Measurements from ENCODE around the gene PPA2. TPM values are rescaled to one million over a fixed set of nuclear protein-coding genes. Genes with fewer than 3 reads are reported as not detected.

The PPA2 gene
- total RNA-seq, 2 donors from 2014 or later, result 57.4 to 279 TPM

- no peak for DNase-seq
- intact Hi-C loops (cut with DNase I), result no loop called here
- Histone ChIP-seq H3K27ac (no peak overlapping the region), H3K4me3 (no peak overlapping the region), H3K27me3 (no peaks in the 10 kb centered on the region), H3K36me3 (replicated peaks in 1 of 2; ENCODE audit: insufficient read depth in 1 of 2, low read depth in 2 of 2) (no peaks in the 10 kb centered on the region), H3K9me3 (no peaks in the 10 kb centered on the region), H3K4me1 (no peaks in the 10 kb centered on the region)
- no peak for ATAC-seq
- 95 to 96% methylated on average over 2 of the region's 2 CpGs for WGBS, 2 donors
- TF ChIP-seq POLR2A (IDR thresholded peaks at IDR 0.05), result no peak
- no peak for TF ChIP-seq CTCF (IDR thresholded peaks at IDR 0.05)
Measured at GRCh38 chr4:105345838-105346237, 128.0 kb downstream of the PPA2 start.

GRCh38 chr4:105345358-105345757 lies 128.5 kb downstream of the PPA2 start:
- Histone ChIP-seq H3K4me3 (no peak overlapping the region), H3K4me1 (no peaks in the 10 kb centered on the region), H3K27ac (no peak overlapping the region), H3K27me3 (no peaks in the 10 kb centered on the region), H3K36me3 (replicated peaks in 1 of 2; ENCODE audit: insufficient read depth in 1 of 2, low read depth in 2 of 2) (no peaks in the 10 kb centered on the region), H3K9me3 (no peaks in the 10 kb centered on the region)
- intact Hi-C loops (cut with DNase I), result no loop called here
- WGBS, 2 donors, result 52 to 63% methylated on average over 2 of the region's 2 CpGs
- no peak for ATAC-seq
- no peak for TF ChIP-seq CTCF (IDR thresholded peaks at IDR 0.05)
- no peak for TF ChIP-seq POLR2A (IDR thresholded peaks at IDR 0.05)
- DNase-seq, result no peak

- intact Hi-C loops (cut with DNase I), result no loop called here
- no peak overlapping the region for H3K27ac ChIP-seq
- no peaks in the 10 kb centered on the region for H3K4me1 ChIP-seq
- H3K36me3 ChIP-seq (replicated peaks in 1 of 2; ENCODE audit: insufficient read depth in 1 of 2, low read depth in 2 of 2), result no peaks in the 10 kb centered on the region
- TF ChIP-seq CTCF (IDR thresholded peaks at IDR 0.05) (no peak), POLR2A (IDR thresholded peaks at IDR 0.05) (no peak)
- no peak for ATAC-seq
- DNase-seq, result no peak
- no peak overlapping the region for H3K4me3 ChIP-seq
- no peaks in the 10 kb centered on the region for H3K27me3 ChIP-seq
- no peaks in the 10 kb centered on the region for H3K9me3 ChIP-seq
Measured at GRCh38 chr4:105344141-105344540, 129.7 kb downstream of the PPA2 start.

GRCh38 chr4:105343146-105343931 lies 130.5 kb downstream of the PPA2 start:
- Histone ChIP-seq H3K27ac (no peak overlapping the region), H3K9me3 (no peaks in the 10 kb centered on the region), H3K4me3 (no peak overlapping the region), H3K36me3 (replicated peaks in 1 of 2; ENCODE audit: insufficient read depth in 1 of 2, low read depth in 2 of 2) (no peaks in the 10 kb centered on the region), H3K4me1 (no peaks in the 10 kb centered on the region), H3K27me3 (no peaks in the 10 kb centered on the region)
- ATAC-seq (no peak), DNase-seq (no peak)
- TF ChIP-seq POLR2A (IDR thresholded peaks at IDR 0.05) (no peak), CTCF (IDR thresholded peaks at IDR 0.05) (no peak)
- intact Hi-C loops (cut with DNase I), result no loop called here
- whole genome bisulfite sequencing, 2 donors, result 84% methylated on average over 8 of the region's 8 CpGs

- intact Hi-C loops (cut with DNase I), result no loop called here
Measured at GRCh38 chr4:105329081-105329480, 144.8 kb downstream of the PPA2 start.

More at GRCh38 chr4:105329081-105329480, 144.8 kb downstream of the PPA2 start:
- H3K9me3 ChIP-seq, result no peaks in the 10 kb centered on the region
- TF ChIP-seq POLR2A (IDR thresholded peaks at IDR 0.05) (no peak), CTCF (IDR thresholded peaks at IDR 0.05) (no peak)
- DNase-seq (no peak), ATAC-seq (no peak)
- WGBS, 2 donors, result 90 to 96% methylated on average over 1 of the region's 1 CpG
- H3K4me1 ChIP-seq, result no peaks in the 10 kb centered on the region
- H3K27ac ChIP-seq, result no peak overlapping the region
- H3K36me3 ChIP-seq (replicated peaks in 1 of 2; ENCODE audit: insufficient read depth in 1 of 2, low read depth in 2 of 2), result no peaks in the 10 kb centered on the region
- no peak overlapping the region for H3K4me3 ChIP-seq
- no peaks in the 10 kb centered on the region for H3K27me3 ChIP-seq
